Measurements from ENCODE around the gene CDC42EP1. TPM values are rescaled to one million over a fixed set of nuclear protein-coding genes. Genes with fewer than 3 reads are reported as not detected.

CDC42EP1 gene
- total RNA-seq, 1 donor from 2014 or later = 5.8 TPM

DNA sequence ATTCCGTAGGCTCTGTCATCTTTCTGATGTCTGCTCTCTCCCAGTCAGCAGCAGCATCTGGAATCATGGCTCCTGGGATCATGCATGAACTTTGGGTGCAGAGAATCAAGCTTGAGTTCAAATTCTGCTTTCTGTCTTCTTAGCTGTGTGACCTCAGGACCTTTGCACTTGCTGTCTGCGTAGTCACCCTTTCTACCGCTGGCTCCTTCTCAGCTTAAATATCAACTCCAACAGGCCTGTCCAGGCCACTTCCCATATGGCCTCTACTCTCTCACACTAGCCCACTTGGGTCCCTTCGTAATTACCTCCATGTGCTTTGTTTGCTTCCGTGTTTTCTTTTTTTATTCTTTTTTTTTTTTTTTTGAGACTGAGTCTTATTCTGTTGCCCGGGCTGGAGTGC is 43.8 kb downstream of the CDC42EP1 start:
- TF ChIP-seq, protein P1, sequence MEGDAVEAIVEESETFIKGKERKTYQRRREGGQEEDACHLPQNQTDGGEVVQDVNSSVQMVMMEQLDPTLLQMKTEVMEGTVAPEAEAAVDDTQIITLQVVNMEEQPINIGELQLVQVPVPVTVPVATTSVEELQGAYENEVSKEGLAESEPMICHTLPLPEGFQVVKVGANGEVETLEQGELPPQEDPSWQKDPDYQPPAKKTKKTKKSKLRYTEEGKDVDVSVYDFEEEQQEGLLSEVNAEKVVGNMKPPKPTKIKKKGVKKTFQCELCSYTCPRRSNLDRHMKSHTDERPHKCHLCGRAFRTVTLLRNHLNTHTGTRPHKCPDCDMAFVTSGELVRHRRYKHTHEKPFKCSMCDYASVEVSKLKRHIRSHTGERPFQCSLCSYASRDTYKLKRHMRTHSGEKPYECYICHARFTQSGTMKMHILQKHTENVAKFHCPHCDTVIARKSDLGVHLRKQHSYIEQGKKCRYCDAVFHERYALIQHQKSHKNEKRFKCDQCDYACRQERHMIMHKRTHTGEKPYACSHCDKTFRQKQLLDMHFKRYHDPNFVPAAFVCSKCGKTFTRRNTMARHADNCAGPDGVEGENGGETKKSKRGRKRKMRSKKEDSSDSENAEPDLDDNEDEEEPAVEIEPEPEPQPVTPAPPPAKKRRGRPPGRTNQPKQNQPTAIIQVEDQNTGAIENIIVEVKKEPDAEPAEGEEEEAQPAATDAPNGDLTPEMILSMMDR (IDR thresholded peaks at IDR 0.05; ENCODE audit: insufficient read depth, low read length, severe bottlenecking) = no peak
- Histone ChIP-seq H3K36me3 (ENCODE audit: control insufficient read depth, insufficient read depth, low read length) (no peaks in the 10 kb centered on the region), H3K4me3 (ENCODE audit: low read depth, low read length) (no peak overlapping the region), H3K27me3 (ENCODE audit: control insufficient read depth, insufficient read depth, low read length) (no peaks in the 10 kb centered on the region)
- FAIRE-seq = no peak
- DNase-seq (ENCODE audit: low read depth) = no peak

DNA sequence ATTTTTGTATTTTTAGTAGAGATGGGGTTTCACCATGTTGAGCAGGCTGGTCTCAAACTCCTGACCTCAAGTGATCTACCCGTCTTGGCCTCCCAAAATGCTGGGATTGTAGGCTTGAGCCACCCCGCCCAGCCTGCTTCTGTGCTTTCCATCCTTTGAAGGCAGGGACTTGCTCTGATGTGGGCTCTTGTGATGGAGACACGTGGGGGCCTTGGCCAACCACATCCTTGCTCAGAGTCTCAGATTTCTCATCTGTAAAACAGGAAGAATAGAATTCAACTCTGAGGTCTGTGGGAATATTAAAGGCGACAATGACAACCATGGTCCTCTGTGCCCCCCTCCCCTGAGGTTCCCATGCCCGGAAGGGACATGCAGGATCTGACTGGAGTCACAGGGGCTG is 44.6 kb downstream of the CDC42EP1 start:
- TF ChIP-seq, protein P1 (IDR thresholded peaks at IDR 0.05; ENCODE audit: insufficient read depth, low read length, severe bottlenecking) = no peak
- Histone ChIP-seq H3K4me3 (ENCODE audit: low read depth, low read length) (no peak overlapping the region), H3K36me3 (ENCODE audit: control insufficient read depth, insufficient read depth, low read length) (no peaks in the 10 kb centered on the region), H3K27me3 (ENCODE audit: control insufficient read depth, insufficient read depth, low read length) (no peaks in the 10 kb centered on the region)
- no peak for FAIRE-seq
- DNase-seq (ENCODE audit: low read depth) = no peak

DNA sequence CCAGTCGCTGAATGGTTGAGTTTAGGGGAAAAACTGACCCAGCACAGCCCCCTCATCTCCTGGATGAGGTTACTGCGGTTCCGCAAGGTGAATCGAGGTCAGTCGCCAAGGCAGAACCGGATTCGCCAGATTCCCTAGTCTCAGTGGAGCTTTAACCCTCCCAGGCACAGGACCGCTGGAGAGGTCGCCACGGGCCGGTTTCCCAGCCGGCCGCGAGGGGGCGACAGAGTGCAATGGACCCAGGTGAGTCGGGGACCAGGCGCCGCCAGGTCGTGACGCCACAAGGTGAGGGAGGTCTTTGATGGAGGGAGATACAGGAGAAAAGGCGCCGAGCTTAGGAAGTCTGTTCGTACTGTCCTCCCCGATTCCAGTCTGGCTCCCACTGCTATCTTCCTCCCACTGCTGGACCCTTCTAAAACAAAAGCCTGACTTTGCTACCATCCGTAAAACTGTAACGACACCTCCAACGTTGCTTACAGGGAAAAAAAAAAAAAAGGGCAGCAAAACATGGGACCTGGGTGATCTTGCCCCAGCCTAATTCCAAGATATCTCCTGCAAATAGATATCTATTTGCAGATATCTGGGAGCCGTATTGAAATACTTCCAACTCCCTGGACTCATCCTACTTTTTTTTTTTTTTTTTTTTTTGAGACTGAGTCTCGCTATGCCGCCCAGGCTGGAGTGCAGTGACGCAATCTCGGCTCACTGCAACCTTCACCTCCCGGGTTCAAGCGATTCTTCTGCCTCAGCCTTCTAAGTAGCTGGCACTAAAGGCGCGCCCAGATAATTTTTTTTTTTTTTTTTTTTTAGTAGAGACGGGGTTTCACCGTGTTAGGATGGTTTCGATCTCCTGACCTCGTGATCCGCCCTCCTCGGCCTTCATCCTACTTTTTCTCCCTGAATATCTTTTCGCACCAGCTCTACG is 47.0 kb downstream of the CDC42EP1 start:
- Histone ChIP-seq H3K27me3 (ENCODE audit: control insufficient read depth, insufficient read depth, low read length) (no peaks in the 10 kb centered on the region), H3K4me3 (ENCODE audit: low read depth, low read length) (peak overlapping the region; percentile 92), H3K36me3 (ENCODE audit: control insufficient read depth, insufficient read depth, low read length) (no peaks in the 10 kb centered on the region)
- DNase-seq (ENCODE audit: low read depth) = peak; percentile 82
- no peak for FAIRE-seq
- TF ChIP-seq, protein P1 (IDR thresholded peaks at IDR 0.05; ENCODE audit: insufficient read depth, low read length, severe bottlenecking) = peak; percentile 99

DNA sequence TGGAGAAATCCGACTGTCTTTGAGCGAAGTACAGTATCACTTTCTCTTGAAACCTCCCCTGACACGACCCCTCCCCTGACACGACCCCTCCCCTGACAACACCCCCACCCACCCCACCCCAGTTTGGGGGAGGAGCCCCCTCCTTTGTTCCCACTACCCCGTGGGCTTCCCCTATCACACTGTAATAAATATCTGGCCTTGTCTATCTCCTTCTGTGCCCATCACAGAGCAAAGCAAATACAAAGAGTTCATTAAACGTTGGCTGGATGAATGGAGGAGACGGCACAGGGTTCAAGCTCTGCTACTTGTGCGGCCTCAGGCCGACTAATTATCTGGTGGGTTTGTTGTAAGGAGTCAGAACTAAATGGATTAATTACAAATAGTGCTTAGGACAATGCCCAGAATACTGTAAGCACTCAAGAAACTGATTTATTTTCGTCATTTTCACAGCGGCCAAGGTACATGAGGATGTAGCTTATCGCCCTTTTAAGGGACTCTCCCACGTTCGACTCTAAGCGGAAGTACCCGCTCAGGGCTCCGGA is 47.7 kb downstream of the CDC42EP1 start:
- no peak for FAIRE-seq
- Histone ChIP-seq H3K4me3 (ENCODE audit: low read depth, low read length) (peak overlapping the region; percentile 92), H3K36me3 (ENCODE audit: control insufficient read depth, insufficient read depth, low read length) (no peaks in the 10 kb centered on the region), H3K27me3 (ENCODE audit: control insufficient read depth, insufficient read depth, low read length) (no peaks in the 10 kb centered on the region)
- TF ChIP-seq, protein P1 (IDR thresholded peaks at IDR 0.05; ENCODE audit: insufficient read depth, low read length, severe bottlenecking) = no peak
- DNase-seq (ENCODE audit: low read depth) = no peak

DNA sequence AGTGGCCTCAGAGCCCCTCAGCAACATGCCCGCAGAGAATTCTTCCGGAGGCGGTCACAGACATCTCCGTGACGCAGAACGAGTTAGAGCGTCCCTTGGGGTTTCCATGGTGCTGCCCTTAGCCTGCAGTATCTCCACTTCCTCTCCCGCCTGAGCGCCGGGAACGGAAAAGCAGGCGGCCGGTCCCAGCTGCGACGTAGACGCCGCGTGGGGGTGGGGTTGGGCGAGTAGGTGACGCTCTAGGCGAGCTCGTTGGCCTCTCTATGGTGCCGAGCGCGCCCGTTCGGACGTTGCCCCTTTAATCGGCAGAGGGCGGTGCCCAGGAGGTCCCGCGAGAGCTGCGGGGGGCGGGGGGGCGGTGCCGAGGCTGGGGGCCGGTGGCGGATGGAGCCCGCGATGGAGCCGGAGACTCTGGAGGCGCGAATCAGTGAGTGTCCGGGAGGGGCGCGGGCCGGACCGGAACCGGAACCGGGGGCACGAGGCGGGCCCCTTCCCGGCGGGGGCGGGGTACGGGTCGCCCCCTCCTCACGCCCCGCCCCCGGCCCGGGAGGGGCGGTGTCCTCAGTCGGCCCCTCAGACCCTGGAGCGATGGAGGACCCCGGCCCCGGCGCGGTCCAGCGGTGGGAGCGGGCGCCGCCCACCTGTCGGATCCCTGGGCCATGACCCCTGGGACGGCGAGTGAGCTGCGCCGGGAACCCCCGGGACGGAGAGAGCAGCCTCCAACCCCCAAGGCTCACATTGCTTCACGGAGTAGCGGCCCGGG is 48.4 kb downstream of the CDC42EP1 start, which contains the start of gene GGA1:
Gene GGA1 (plus strand): TSS at position 358 of the 763 bp plus-strand sequence. CDS start 27 bp downstream, at position 385.
- FAIRE-seq (no peak), DNase-seq (ENCODE audit: low read depth) (peak; percentile 90)
- no peaks in the 10 kb centered on the region for H3K27me3 ChIP-seq (ENCODE audit: control insufficient read depth, insufficient read depth, low read length)
- H3K36me3 ChIP-seq (ENCODE audit: control insufficient read depth, insufficient read depth, low read length) = no peaks in the 10 kb centered on the region
- H3K4me3 ChIP-seq (ENCODE audit: low read depth, low read length) = peak within 1 kb of the TSS; percentile 92
- TF ChIP-seq, protein P1 (IDR thresholded peaks at IDR 0.05; ENCODE audit: insufficient read depth, low read length, severe bottlenecking) = no peak

Data from bronchial epithelial cell (primary cell).